ENCODE measurements around the gene TRAF1. TPM values are rescaled to one million over a fixed set of nuclear protein-coding genes. Genes with fewer than 3 reads are reported as not detected.

TRAF1 gene
- total RNA-seq, 2 donors from 2014 or later: 2.2 to 2.8 TPM

DNA sequence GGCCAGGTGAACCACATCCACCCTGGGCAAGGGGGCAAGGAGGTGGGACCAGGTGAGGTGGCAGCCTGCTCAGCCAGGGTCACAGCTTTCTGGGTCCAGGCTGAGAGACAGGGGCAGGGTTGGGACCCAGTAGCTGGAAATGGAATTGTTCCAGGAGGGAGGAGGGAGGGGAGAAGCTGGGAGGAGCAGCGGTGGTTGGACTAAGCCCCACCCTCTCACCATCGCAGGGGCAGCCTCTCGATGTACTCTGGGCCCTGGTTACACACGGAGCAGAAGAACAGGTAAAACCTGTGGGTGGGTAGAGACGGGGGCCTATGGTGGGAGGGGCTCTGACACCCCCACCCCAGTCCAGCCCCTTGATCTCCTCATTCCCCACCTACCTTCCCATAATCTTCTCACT is 60.8 kb downstream of the TRAF1 start:
- ATAC-seq (no peak), DNase-seq (no peak)
- intact Hi-C loops (cut with DNase I, micrococcal nuclease): loop anchor here in 1 of 2 donors (5.0 kb wide), 1 partner anchor 71 kb away; no protein-coding TSS in a partner anchor

DNA sequence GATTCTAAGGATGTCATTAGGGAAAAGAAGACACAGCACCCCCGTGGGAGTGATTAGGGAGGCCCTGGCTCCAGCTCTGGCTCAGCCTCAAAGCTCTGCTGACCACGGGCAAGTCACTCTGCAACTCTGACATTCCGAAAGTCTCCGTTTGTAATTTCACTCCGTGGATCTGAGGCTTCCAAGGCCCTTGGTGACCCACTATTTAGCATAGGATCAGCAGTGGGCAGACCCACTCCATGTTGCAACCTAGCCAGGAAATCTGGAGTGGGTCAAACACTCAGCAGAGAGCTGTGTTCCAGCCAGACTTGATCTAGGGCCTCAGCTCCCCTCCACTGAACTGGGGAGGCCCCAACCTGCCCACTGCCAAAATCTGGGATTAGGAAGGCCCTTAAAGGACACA is 61.4 kb downstream of the TRAF1 start:
- DNase-seq: no peak
- intact Hi-C loops (cut with DNase I, micrococcal nuclease): loop anchor here in 1 of 2 donors (5.0 kb wide), 1 partner anchor 72 kb away; no protein-coding TSS in a partner anchor
- no peak for ATAC-seq

GRCh38 chr9:120864719-120865118 is 61.9 kb downstream of the TRAF1 start:
- intact Hi-C loops (cut with DNase I, micrococcal nuclease): loop anchor here in 1 of 2 donors (5.0 kb wide), 1 partner anchor 73 kb away; no protein-coding TSS in a partner anchor
- ATAC-seq (no peak), DNase-seq (no peak)

GRCh38 chr9:120863833-120864232 is 62.8 kb downstream of the TRAF1 start:
- ATAC-seq (no peak), DNase-seq (no peak)
- intact Hi-C loops (cut with DNase I, micrococcal nuclease): no loop called here

- intact Hi-C loops (cut with DNase I, micrococcal nuclease): no loop called here
- ATAC-seq (no peak), DNase-seq (no peak)
Measured at GRCh38 chr9:120862452-120862851, 64.1 kb downstream of the TRAF1 start.

DNA sequence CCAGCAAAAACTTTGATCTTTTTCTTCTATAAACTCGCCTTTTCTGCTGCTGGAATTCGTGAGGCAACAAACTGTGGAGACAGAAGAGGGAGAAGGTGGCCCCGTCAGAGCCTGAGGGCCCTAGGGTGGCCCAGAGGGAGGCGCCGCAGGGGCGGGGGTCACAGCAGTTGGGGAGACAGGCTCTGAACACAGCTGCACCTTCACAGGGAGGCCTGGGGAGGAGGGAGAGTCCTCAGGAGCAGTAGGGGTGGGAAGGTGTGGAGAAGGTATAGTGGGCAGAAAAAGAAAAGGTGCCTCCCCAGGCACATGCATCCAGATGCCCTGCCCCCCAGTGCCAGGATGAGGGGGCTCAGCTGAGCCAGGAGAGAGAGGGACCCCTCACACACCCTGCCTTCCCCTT is 64.7 kb downstream of the TRAF1 start:
- intact Hi-C loops (cut with DNase I, micrococcal nuclease): no loop called here
- ATAC-seq (no peak), DNase-seq (no peak)

DNA sequence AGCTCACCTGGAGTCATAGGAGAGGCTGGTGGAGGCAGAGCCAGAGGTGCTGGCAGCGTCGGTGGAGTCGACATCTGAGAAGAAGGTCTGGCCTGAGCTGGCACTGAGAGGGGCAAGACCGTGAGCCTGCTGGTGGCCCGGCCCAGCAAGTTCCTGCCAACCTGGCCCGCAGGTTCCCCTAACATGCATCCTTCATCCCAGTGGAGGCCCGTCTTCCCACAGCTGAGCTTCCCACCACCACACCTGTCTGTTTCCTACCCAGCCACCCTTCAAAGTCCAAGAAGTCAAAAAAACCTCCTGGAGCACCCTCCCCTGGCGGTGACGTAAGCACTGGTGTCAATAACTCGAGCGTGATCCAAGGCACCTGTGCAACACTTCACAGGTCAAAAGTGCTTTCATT is 66.5 kb downstream of the TRAF1 start:
- ATAC-seq (no peak), DNase-seq (no peak)
- intact Hi-C loops (cut with DNase I, micrococcal nuclease): no loop called here

DNA sequence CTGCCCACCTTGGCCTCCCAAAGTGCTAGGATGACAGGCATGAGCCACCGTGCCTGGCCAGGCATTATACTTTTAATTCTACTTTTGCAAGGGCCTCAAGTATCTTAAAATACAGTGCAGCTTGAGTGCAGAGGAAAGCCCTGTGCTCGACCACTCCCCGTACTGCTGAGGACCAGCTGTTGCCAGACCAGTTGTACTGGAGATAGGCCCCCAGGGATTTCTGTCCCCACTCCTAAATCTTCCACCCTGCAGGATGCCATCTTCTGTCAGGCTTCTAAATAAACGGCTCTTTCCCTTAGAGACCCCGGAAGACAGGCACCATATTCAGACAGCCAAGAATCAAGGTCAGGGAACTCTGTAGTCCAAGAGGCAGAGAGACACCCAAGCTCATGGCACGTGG is 67.2 kb downstream of the TRAF1 start:
- ATAC-seq: no peak
- DNase-seq: no peak
- intact Hi-C loops (cut with DNase I, micrococcal nuclease): no loop called here

GRCh38 chr9:120857902-120858301 is 68.7 kb downstream of the TRAF1 start:
- no peak for DNase-seq

DNA sequence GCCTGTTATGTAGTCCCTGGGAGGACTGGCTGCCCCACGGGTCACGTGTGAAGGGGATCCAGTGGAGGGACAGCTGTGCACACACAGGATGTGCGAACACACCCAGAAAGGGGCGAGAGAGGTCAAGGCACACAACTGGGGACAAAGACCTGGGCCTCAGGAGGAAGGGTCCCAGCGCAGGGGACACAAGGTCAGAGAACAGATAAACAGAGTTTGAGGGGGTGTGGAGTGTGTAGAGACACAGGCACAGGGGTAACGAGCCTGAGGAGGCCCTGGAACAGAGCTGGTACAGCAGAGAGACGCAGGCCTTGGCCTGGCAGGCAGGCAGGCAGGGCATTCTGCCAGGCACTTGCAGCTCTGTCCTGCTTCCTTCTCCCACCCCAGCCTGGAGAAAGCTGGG is 69.1 kb downstream of the TRAF1 start:
- intact Hi-C loops (cut with DNase I, micrococcal nuclease): no loop called here
- ATAC-seq (peak; percentile 60), DNase-seq (no peak)

More at GRCh38 chr9:120857902-120858301, 68.7 kb downstream of the TRAF1 start:
- peak; percentile 6 for ATAC-seq
- intact Hi-C loops (cut with DNase I, micrococcal nuclease): no loop called here

DNA sequence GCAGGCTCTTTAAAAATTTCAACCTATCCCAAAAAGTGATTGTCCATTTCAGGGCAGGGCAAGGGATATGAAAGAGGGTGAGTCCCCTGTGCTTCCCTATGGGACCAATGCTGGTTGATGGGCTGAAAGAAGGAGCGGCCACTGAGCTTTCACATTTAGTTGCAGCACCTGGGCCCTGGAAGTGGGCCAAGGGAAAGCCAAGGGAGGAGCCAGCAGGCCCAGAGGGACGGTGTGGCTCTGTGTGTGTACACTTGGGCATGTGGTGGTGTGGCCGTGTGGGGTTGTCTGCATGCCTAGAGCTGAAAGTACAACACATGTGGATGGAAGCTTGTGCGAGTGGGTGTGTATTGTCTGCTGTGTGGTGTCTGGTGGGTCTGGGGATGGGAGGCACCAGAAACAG is 69.9 kb downstream of the TRAF1 start:
- peak; percentile 94 for ATAC-seq
- intact Hi-C loops (cut with DNase I, micrococcal nuclease): no loop called here

DNA sequence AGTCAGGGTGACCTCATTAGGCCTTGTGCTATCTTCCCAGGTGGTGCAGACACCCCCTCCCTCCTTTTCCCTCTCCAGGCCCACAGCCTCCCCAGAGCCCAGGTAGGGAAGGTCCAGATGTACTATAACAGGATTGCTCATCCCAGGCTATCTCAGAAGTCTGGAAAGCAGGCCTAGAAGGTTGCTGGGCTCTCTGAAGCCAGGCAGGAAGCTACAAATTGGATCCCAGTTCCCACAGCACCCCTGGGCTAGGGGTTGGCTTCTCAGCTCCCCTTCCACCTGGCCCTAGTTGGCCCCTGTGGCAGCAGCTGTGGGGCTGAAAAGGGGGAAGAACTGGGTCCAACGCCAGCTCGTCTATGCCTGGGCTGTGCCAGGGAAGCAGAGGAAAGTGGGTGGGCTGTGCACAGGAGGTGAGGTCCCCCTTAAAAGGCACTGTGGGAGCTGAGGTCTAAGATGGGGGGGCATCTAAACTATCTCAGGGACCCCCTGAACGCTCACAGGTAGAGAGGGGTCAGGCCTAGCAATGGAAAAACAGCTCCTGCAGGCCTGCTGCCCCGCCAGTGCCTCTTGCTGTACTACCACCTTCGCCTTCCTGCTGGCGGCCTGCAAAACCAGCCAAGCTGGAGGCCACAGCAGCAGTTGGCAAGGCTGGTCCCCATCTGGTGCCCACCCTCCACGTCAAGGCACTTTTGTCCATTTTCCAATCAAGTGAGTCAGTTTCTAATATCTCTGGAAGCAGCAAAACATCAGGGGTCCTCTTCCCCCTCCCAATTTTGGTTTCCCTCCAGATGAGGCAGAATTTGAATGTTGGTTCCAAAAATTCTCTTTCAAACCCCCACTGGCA is 70.5 kb downstream of the TRAF1 start:
- ATAC-seq: no peak
- no peak for DNase-seq
- intact Hi-C loops (cut with DNase I, micrococcal nuclease): no loop called here

More for the DNA sequence above, 69.9 kb downstream of the TRAF1 start:
- DNase-seq: peak; percentile 73 to 84

DNA sequence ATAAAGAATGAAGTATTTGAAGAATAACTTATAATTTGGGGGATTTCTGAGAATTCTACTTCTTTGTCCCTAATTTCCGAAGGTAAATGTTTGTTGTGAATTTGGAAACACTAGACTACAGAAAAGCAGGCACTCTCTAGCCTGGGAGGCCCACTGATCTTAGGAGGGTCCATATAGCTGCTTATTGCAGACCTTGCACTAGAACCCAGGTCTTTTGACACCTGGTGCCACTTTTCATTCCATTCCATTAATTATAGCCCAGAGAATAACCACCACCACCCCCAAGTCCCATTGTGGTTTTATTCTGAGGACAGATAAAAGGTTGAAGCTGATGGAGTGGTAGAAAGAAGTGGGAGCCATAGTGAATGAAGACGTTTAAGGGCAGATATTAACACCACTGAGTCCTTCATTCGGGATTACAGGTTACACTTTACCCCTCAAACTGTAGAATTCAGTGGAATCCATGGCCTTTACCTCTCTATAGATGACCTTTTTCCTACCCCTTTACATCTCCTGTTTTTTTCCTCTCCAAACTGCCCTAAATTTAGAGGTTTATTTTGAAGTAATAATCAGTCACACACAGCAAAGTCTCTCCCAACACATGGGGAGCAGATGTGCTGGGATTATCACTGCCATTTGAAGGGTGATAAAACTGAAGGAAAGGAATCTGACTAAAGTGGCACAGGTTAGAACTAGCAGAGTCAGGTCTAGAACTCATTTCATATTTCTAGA is 71.8 kb downstream of the TRAF1 start:
- ATAC-seq (no peak), DNase-seq (no peak)
- intact Hi-C loops (cut with DNase I, micrococcal nuclease): no loop called here

- ATAC-seq (no peak), DNase-seq (no peak)
- intact Hi-C loops (cut with DNase I, micrococcal nuclease): no loop called here
Measured at GRCh38 chr9:120853198-120853597, 73.4 kb downstream of the TRAF1 start.

Other genes with a start within 250 kb of the TRAF1 start
- 10 to 100 TPM in 1 of 2 donors, 1 to 10 TPM in 1; 8.3 to 11.6 TPM for gene MEGF9, start 212.3 kb downstream of the TRAF1 start, total RNA-seq
- gene FBXW2, start 133.4 kb downstream of the TRAF1 start, total RNA-seq: 10 to 100 TPM; 58.2 to 62.0 TPM
- gene PSMD5, start 83.9 kb downstream of the TRAF1 start, total RNA-seq: 10 to 100 TPM; 33.4 to 36.9 TPM
- 10 to 100 TPM; 11.6 to 14.5 TPM for gene PHF19, start 49.6 kb downstream of the TRAF1 start, total RNA-seq
- 1 to 10 TPM; 1.2 to 1.9 TPM for gene C5, start 123.5 kb upstream of the TRAF1 start, total RNA-seq
- 1 to 10 TPM; 6.1 to 9.2 TPM for gene CNTRL, start 148.2 kb upstream of the TRAF1 start, total RNA-seq

Measured in left colon (tissue), 2 donors.